Panc1 (cell line): ENCODE data around the gene KCNH1. TPM values are rescaled to one million over a fixed set of nuclear protein-coding genes. Genes with fewer than 3 reads are reported as not detected.

Source experiments
- ATAC-seq: fragments of 200-7000 bp; cut with Tn5 transposase; 2 replicates; pipeline ENCODE4 v1.9.1; 2020; ENCODE audit warnings: mild to moderate bottlenecking, moderate library complexity
- BruUV-seq: library from RNA; stranded (reverse); fragments of 400-500 nt; replicated peaks from 2 replicates; lab custom pipeline; 2021; lab: Mats Ljungman, UMichigan
- CTCF ChIA-PET: fragments of 300-600 bp; sonication (Branson Sonifier 250); formaldehyde crosslinking; loops from one replicate; lab custom pipeline; 2022; ENCODE audit warnings: antibody characterized with exemption; lab: Charles Lee
- POLR2A ChIA-PET: fragments of 300-600 bp; sonication (Branson Sonifier 250); formaldehyde crosslinking; loops from one replicate; lab custom pipeline; 2022; ENCODE audit warnings: antibody characterized with exemption; lab: Charles Lee
- DNase-seq: peaks from one replicate; pipeline ENCODE4 v3.0.0-alpha.2; 2010; ENCODE audit warnings: low read depth, low spot score
- H3K27ac ChIP-seq: 2 replicates; pipeline ENCODE4 v1.5.1; 2011; ENCODE audit warnings: mild to moderate bottlenecking, low read length, inconsistent platforms
- H3K27me3 ChIP-seq: fragments of 200-500 bp; sonication (Bioruptor generic); 2 replicates; pipeline ENCODE4 v1.6.0; 2014; ENCODE audit warnings: low read length, inconsistent platforms; ENCODE audit not compliant: control insufficient read depth, insufficient read depth
- H3K36me3 ChIP-seq: fragments of 200-500 bp; sonication (Bioruptor generic); 2 replicates; pipeline ENCODE4 v1.5.1; 2014; ENCODE audit warnings: inconsistent platforms, mild to moderate bottlenecking, low read length, moderate library complexity; ENCODE audit not compliant: control insufficient read depth, insufficient read depth
- H3K4me1 ChIP-seq: 2 replicates; pipeline ENCODE4 v1.5.1; 2011; ENCODE audit warnings: inconsistent platforms, mild to moderate bottlenecking, low read length, moderate library complexity; ENCODE audit not compliant: control insufficient read depth, insufficient read depth
- H3K4me3 ChIP-seq, 2 experiments: 2 replicates each; pipeline ENCODE4 v1.5.1; 2011 to 2012; ENCODE audit warnings: low read depth in 2 of 2, low read length in 2 of 2, mild to moderate bottlenecking in 2 of 2, inconsistent platforms in 1 of 2, moderate library complexity in 1 of 2
- H3K9me3 ChIP-seq: fragments of 200-500 bp; sonication (Bioruptor generic); 2 replicates; pipeline ENCODE4 v1.5.1; 2014; ENCODE audit warnings: low read depth, mild to moderate bottlenecking, inconsistent platforms, low read length, moderate library complexity; ENCODE audit not compliant: control insufficient read depth, insufficient read depth
- CTCF ChIP-seq: fragments of 450-650 bp; IDR thresholded peaks from 2 replicates; pipeline ENCODE4 v1.5.1; 2017; ENCODE audit warnings: mild to moderate bottlenecking
- POLR2AphosphoS5 ChIP-seq: IDR thresholded peaks from 2 replicates; pipeline ENCODE4 v1.6.1; 2012; ENCODE audit warnings: mild to moderate bottlenecking, low read depth, low read length, moderate library complexity
- REST ChIP-seq, 2 experiments: IDR thresholded peaks; 2 replicates each; pipeline ENCODE4 v1.6.1; 2011 to 2012; ENCODE audit warnings: low read depth in 2 of 2, control low read depth in 1 of 2, low read length in 1 of 2, mild to moderate bottlenecking in 1 of 2, moderate library complexity in 1 of 2; ENCODE audit not compliant: insufficient read depth in 1 of 2
- SIN3A ChIP-seq: IDR thresholded peaks from 2 replicates; pipeline ENCODE4 v1.6.1; 2012; ENCODE audit warnings: low read depth, mild to moderate bottlenecking, low read length, moderate library complexity, borderline replicate concordance; ENCODE audit not compliant: insufficient read depth
- TCF7L2 ChIP-seq: IDR thresholded peaks from 2 replicates; pipeline ENCODE4 v1.6.1; 2011; ENCODE audit warnings: mild to moderate bottlenecking, low read depth, low read length, inconsistent platforms
- in situ Hi-C: cut with HindIII; loops from 2 replicates; pipeline ENCODE4 v1.10.0; 2016; ENCODE audit warnings: low sequenced_read_pairs, low pct_unique_long_range_greater_than_20kb
- intact Hi-C: fragments of 100-400 bp; cut with micrococcal nuclease; formaldehyde crosslinking; loops from one replicate; pipeline ENCODE4 v1.10.0; 2022; ENCODE audit not compliant: unreplicated experiment
- total RNA-seq: library from RNA; stranded (reverse); gene quantifications from one replicate; pipeline ENCODE4 v1.2.1, GENCODE V29; 2021; ENCODE audit not compliant: unreplicated experiment

The KCNH1 gene
- total RNA-seq, 1 experiment from 2014 or later: not detected

GRCh38 chr1:210646258-210646616, 487.7 kb downstream of the KCNH1 start:
- no peak for TF ChIP-seq REST (IDR thresholded peaks at IDR 0.05; ENCODE audit: insufficient read depth in 1 of 2, low read depth in 2 of 2, low read length in 1 of 2)
- TF ChIP-seq SIN3A: no peak
- no peak for TF ChIP-seq POLR2AphosphoS5
- no peak for TF ChIP-seq TCF7L2
- no peak for TF ChIP-seq CTCF
- Histone ChIP-seq H3K27me3 (no peaks in the 10 kb centered on the region), H3K9me3 (no peaks in the 10 kb centered on the region), H3K27ac (no peak overlapping the region), H3K4me3 (no peak overlapping the region), H3K36me3 (no peaks in the 10 kb centered on the region), H3K4me1 (no peaks in the 10 kb centered on the region)
- in situ Hi-C loops: no loop called here
- ChIA-PET POLR2A (no interaction called here), CTCF (no interaction called here)
- intact Hi-C loops: no loop called here
- no peak for ATAC-seq
- no peak for DNase-seq
- BruUV-seq: no TSS peak

- ChIA-PET POLR2A (no interaction called here), CTCF (no interaction called here)
- no peaks in the 10 kb centered on the region for H3K9me3 ChIP-seq
- H3K36me3 ChIP-seq: no peaks in the 10 kb centered on the region
- no peak for ATAC-seq
- H3K4me1 ChIP-seq: no peaks in the 10 kb centered on the region
- no peaks in the 10 kb centered on the region for H3K27me3 ChIP-seq
- no peak overlapping the region for H3K27ac ChIP-seq
- BruUV-seq: no TSS peak
- intact Hi-C loops (no loop called here), in situ Hi-C loops (no loop called here)
- no peak overlapping the region for H3K4me3 ChIP-seq
- no peak for DNase-seq
- TF ChIP-seq SIN3A (no peak), CTCF (no peak), TCF7L2 (no peak), REST (IDR thresholded peaks at IDR 0.05; ENCODE audit: insufficient read depth in 1 of 2, low read depth in 2 of 2, low read length in 1 of 2) (no peak), POLR2AphosphoS5 (no peak)
These were observed 488.2 kb downstream of the KCNH1 start for GRCh38 chr1:210645582-210646257.
